Raji (cell line): Measurements from ENCODE around the gene IGSF11.

Experiments used
- POLR2A ChIP-seq: IDR thresholded peaks from 2 replicates; pipeline ENCODE4 v1.6.1; 2011; ENCODE audit warnings: low read depth, low read length, control low read depth; ENCODE audit not compliant: insufficient read depth

The IGSF11 gene

DNA sequence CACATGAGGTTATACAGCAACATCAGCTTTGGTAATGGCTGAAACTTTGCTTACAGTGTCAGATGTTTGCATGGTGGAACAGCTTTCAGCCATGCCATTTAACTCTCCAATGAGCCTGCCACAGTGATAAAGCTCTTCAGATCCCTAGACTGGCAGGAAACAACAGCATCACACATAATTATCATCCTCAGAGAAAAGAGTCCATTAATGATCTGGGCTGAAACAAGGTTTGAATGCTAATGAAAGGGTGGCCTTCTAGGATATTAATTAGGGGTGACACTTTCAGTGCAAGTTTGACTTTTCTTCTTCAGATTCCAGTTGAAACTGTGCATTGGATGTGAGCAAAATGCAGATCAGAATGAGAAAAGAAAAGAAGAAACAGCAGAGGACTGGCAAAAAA, 166.6 kb downstream of the IGSF11 start:
- TF ChIP-seq POLR2A, result no peak

DNA sequence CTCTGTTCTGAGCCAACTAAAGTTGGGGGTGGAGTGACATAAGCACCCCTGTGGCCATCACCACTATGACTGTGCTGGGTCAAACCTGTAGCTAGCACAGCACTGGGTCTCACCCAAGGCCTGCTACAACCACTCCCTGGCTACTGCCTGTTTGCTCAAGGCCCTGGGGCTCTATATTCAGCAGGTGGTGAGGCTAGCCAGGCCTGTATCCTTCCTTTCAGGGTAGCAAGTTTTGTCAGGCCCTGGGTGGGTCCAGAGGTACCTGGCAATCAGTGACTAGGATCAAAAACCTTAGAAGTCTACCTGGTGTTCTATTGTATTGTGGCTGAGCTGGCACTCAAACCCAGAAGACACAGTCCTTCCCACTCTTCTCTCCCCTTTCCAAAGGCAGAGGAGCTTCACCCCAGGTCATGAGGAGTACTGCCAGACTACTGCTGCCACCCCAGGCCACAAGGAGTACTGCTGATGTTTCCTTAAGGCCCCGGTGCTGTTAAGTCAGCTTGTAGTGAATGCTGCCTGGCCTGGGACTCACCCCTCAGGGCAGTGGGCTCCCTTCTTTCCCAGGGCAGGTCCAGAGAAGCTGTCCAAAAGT, 170.8 kb downstream of the IGSF11 start:
- TF ChIP-seq POLR2A, result no peak

DNA sequence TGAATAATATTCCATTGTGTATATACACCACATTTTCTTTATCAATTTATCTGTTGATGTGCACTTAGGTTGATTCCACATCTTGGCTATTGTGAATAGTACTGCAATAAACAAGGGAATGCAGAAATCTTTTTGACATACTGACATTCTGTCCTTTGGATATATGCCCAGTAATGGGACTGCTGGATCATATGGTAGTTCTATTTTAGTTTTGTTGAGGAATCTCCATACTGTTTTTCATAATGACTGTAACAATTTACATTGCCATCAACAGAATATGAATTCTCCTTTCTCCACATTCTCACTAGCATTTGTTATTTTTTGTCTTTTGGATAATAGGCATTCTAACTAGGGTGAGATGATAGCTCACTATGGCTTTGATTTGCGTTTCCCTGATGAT, 174.7 kb downstream of the IGSF11 start:
- no peak for TF ChIP-seq POLR2A

DNA sequence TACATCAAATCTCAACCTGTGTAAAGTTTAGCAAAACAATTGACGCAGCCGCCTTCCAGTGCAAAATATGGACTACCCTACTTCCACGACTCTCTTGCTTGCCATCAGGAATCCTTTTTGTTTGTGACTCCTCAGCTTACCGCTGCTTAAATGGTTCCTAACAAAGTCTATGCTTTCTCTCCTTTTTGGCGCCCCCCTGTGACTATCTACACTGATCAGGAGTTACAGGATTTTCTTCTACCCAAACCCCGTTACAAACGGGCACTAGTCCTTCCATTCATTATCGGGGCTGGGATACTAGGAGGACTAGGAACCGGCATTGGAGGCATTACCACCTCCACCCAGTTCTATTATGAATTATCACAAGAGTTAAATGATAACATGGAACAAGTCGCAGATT, 184.0 kb downstream of the IGSF11 start:
- TF ChIP-seq POLR2A, result no peak
